HG03575 (cell line): Measurements from ENCODE around the gene C2CD3.
"Not testable (repeated sequence)": the region's sequence is repeated elsewhere in the genome, so short reads cannot be mapped to it uniquely, and the experiment has no call there.

Experiments
- ATAC-seq: cut with Tn5 transposase; IDR thresholded peaks from one replicate; pipeline ENCODE4 v1.9.1; 2021; ENCODE audit not compliant: unreplicated experiment, insufficient number of reproducible peaks, low FRiP score; ENCODE audit errors: extremely low read depth

Gene C2CD3

GRCh38 chr11:74169738-74170458 lies 904 bp downstream of the C2CD3 start:
- ATAC-seq, result no peak

- no peak for ATAC-seq
These were observed 2.0 kb downstream of the C2CD3 start for GRCh38 chr11:74168838-74169237.

GRCh38 chr11:74162681-74163467 lies 7.9 kb downstream of the C2CD3 start:
- ATAC-seq, result no peak

GRCh38 chr11:74159642-74160041 lies 11.2 kb downstream of the C2CD3 start:
- ATAC-seq, result no peak

GRCh38 chr11:74157169-74157568 lies 13.6 kb downstream of the C2CD3 start:
- no peak for ATAC-seq

- no peak for ATAC-seq
These were observed 16.1 kb downstream of the C2CD3 start for GRCh38 chr11:74154620-74155281.

- ATAC-seq, result no peak
These were observed 17.6 kb downstream of the C2CD3 start for GRCh38 chr11:74153224-74153623.

- ATAC-seq, result no peak
These were observed 23.4 kb downstream of the C2CD3 start for GRCh38 chr11:74147199-74147929.

- ATAC-seq, result no peak
These were observed 26.2 kb downstream of the C2CD3 start for GRCh38 chr11:74144592-74144991.

- no peak for ATAC-seq
These were observed 28.2 kb downstream of the C2CD3 start for GRCh38 chr11:74142624-74143023.

- ATAC-seq, result no peak
These were observed 28.9 kb downstream of the C2CD3 start for GRCh38 chr11:74141908-74142307.

GRCh38 chr11:74141241-74141695 lies 29.5 kb downstream of the C2CD3 start:
- no peak for ATAC-seq

- ATAC-seq, result not testable (repeated sequence)
These were observed 30.8 kb downstream of the C2CD3 start for GRCh38 chr11:74139919-74140431.

GRCh38 chr11:74139151-74139918 lies 31.5 kb downstream of the C2CD3 start:
- ATAC-seq, result no peak

GRCh38 chr11:74138572-74138971 lies 32.2 kb downstream of the C2CD3 start:
- ATAC-seq, result no peak

- no peak for ATAC-seq
These were observed 32.8 kb downstream of the C2CD3 start for GRCh38 chr11:74138021-74138420.

- no peak for ATAC-seq
These were observed 35.5 kb downstream of the C2CD3 start for GRCh38 chr11:74135127-74135840.

GRCh38 chr11:74134661-74135060 lies 36.1 kb downstream of the C2CD3 start:
- no peak for ATAC-seq
